Kidney (tissue), 14 donors: Measurements from ENCODE around the gene TSHZ2. TPM values are rescaled to one million over a fixed set of nuclear protein-coding genes. Genes with fewer than 3 reads are reported as not detected.
A peak's percentile ranks its signal among the peaks of the same experiment; 100 is the strongest.
"Not testable (repeated sequence)": the region's sequence is repeated elsewhere in the genome, so short reads cannot be mapped to it uniquely, and the experiment has no call there.

Experiments
- DNase-seq, 5 donors: peaks; one replicate each; pipeline ENCODE4 v3.0.0-alpha.2; 2013 to 2020
- FAIRE-seq: peaks from 2 replicates; lab custom pipeline; 2012; peaks lifted over from hg19 to GRCh38; lab: Jason Lieb, UNC
- H3K27ac ChIP-seq, 2 donors: one replicate each; pipeline ENCODE4 v1.7.0; 2013; ENCODE audit warnings: low read depth in 2 of 2, low read length in 2 of 2, inconsistent platforms in 1 of 2
- H3K27me3 ChIP-seq: one replicate; pipeline ENCODE4 v1.7.1; 2013; ENCODE audit warnings: low read length, inconsistent platforms; ENCODE audit not compliant: control insufficient read depth, insufficient read depth
- H3K36me3 ChIP-seq, 3 donors: one replicate each; pipeline versions ENCODE4 v1.7.0 to v1.7.1; 2013; ENCODE audit warnings: low read length in 3 of 3, control low read depth in 1 of 3, inconsistent platforms in 1 of 3; ENCODE audit not compliant: insufficient read depth in 3 of 3, control insufficient read depth in 2 of 3
- H3K4me1 ChIP-seq, 3 donors: one replicate each; pipeline versions ENCODE4 v1.7.0 to v1.7.1; 2013; ENCODE audit warnings: low read length in 3 of 3, inconsistent platforms in 1 of 3, low read depth in 1 of 3; ENCODE audit not compliant: control insufficient read depth in 2 of 3, insufficient read depth in 2 of 3
- H3K4me3 ChIP-seq, 3 donors: one replicate each; pipeline versions ENCODE4 v1.7.0 to v1.8.1; 2013; ENCODE audit warnings: low read length in 3 of 3, control low read depth in 1 of 3, inconsistent platforms in 1 of 3
- H3K9ac ChIP-seq, 3 donors: one replicate each; pipeline versions ENCODE4 v1.7.0 to v1.7.1; 2013; ENCODE audit warnings: low read length in 3 of 3, control low read depth in 1 of 3, inconsistent platforms in 1 of 3
- H3K9me3 ChIP-seq, 3 donors: one replicate each; pipeline versions ENCODE4 v1.7.0 to v1.7.1; 2013; ENCODE audit warnings: low read length in 3 of 3, control low read depth in 1 of 3, inconsistent platforms in 1 of 3; ENCODE audit not compliant: control insufficient read depth in 2 of 3, insufficient read depth in 1 of 3
- intact Hi-C: fragments of 100-400 bp; cut with DNase I; formaldehyde crosslinking; loops from one replicate; pipeline ENCODE4 v1.11.1; 2022
- polyA plus RNA-seq: library from polyadenylated mRNA; stranded (reverse); fragments of 350-450 nt; fragmentation: Illumina TruSeq; extraction: RNeasy Lipid Tissue Mini Kit (QIAGEN cat#74804); gene quantifications from one replicate; pipeline ENCODE4 v1.2.3, GENCODE V29; 2014; ENCODE audit warnings: low read depth, low replicate concordance; ENCODE audit not compliant: insufficient read depth
- total RNA-seq: library from RNA; stranded (reverse); fragmentation: NEBNext Ultra II Directional; extraction: Animal tissue kit (Norgen Biotek cat#: 25700); gene quantifications from one replicate; pipeline ENCODE4 v1.2.1, GENCODE V29; 2021
- TF ChIP-seq, protein P1 (sequence below): IDR thresholded peaks from 3 replicates; pipeline ENCODE4 v1.5.1; 2012; ENCODE audit warnings: mild to moderate bottlenecking, moderate library complexity, borderline replicate concordance; ENCODE audit not compliant: insufficient read depth; ENCODE audit errors: extremely low read depth
- donor health status: control.
- donor health status: control.
- donor health status: control.
- donor health status: control.
- donor health status: control.
- donor health status: DM: yes; HTN: yes; CAD: no.
- donor health status: Normal renal cell carcinoma (clear cell type).

Gene TSHZ2
- total and polyA plus RNA-seq, 2 donors from 2014 or later = 0.86 to 15.5 TPM

DNA sequence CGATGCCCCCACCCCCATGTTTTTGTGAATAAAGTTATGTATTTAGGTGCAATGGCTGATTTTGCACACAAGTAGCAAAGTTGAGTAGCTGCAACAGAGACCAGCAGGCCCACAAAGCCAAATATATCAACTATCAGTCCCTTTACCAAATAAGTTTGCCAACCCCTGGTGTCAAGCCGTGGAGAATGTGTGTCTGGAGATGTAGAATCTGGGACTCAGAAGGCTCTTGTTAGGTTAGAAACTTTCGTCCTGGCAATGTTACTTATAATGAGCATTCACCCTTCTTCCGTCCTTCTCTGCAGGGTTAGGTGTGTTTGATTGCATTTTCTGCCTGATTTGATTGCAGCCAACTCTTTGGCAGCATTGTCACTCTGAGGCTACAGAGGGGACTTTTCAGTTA lies 563.7 kb downstream of the TSHZ2 start:
- no peak for FAIRE-seq
- TF ChIP-seq, protein P1, sequence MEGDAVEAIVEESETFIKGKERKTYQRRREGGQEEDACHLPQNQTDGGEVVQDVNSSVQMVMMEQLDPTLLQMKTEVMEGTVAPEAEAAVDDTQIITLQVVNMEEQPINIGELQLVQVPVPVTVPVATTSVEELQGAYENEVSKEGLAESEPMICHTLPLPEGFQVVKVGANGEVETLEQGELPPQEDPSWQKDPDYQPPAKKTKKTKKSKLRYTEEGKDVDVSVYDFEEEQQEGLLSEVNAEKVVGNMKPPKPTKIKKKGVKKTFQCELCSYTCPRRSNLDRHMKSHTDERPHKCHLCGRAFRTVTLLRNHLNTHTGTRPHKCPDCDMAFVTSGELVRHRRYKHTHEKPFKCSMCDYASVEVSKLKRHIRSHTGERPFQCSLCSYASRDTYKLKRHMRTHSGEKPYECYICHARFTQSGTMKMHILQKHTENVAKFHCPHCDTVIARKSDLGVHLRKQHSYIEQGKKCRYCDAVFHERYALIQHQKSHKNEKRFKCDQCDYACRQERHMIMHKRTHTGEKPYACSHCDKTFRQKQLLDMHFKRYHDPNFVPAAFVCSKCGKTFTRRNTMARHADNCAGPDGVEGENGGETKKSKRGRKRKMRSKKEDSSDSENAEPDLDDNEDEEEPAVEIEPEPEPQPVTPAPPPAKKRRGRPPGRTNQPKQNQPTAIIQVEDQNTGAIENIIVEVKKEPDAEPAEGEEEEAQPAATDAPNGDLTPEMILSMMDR = no peak
- Histone ChIP-seq H3K36me3 (no peaks in the 10 kb centered on the region), H3K9me3 (no peaks in the 10 kb centered on the region), H3K27ac (no peak overlapping the region), H3K27me3 (no peaks in the 10 kb centered on the region), H3K9ac (no peak overlapping the region), H3K4me1 (no peaks in the 10 kb centered on the region), H3K4me3 (no peak overlapping the region)
- no peak for DNase-seq
- intact Hi-C loops = no loop called here

DNA sequence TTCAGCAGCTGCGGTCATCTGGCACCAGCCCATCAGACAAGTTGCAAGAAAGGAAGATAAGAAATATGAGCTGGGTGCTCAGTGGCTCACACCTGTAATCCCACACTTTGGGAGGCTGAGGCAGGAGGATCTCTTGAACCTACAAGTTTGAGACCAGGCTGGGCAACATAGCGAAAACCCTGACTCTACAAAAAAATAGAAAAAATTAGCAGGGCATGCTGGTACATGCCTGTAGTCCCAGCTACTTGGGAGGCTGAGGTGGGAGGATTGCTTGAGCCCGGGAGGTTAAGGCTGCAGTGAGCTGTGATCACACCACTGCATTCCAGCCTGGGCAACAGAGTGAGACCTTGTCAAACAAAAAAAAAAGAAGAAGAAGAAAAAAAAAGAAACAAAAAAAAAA lies 564.2 kb downstream of the TSHZ2 start:
- H3K9ac ChIP-seq, H3K9me3 ChIP-seq, H3K27me3 ChIP-seq, intact Hi-C loops, H3K4me1 ChIP-seq, DNase-seq, H3K4me3 ChIP-seq, H3K36me3 ChIP-seq, H3K27ac ChIP-seq, FAIRE-seq: not testable (repeated sequence)

DNA sequence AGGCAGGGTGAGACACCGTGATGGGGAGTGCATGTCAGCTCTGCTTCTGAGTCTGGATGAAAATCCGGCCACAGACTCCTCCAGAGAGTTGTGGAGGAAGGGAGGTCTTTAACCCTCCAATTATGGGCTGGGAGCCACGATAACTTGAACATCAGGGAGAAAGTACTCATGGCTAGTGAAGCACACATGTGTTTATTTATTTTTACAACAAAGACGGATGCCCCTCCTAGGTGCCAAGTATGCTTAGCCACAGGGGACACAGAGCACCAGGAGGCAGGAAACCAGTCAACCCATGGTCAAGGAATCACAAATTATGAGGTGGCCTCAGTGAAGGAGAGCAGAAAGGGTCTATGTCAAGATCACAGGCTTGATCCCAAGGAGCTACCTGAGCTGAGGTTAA lies 567.4 kb downstream of the TSHZ2 start:
- H3K9me3 ChIP-seq = no peaks in the 10 kb centered on the region
- intact Hi-C loops = no loop called here
- H3K36me3 ChIP-seq = no peaks in the 10 kb centered on the region
- H3K27me3 ChIP-seq = no peaks in the 10 kb centered on the region
- H3K9ac ChIP-seq = no peak overlapping the region
- DNase-seq (peak in 2 of 5 donors; percentile 17 to 28), FAIRE-seq (no peak)
- H3K4me1 ChIP-seq = no peaks in the 10 kb centered on the region
- TF ChIP-seq, protein P1 = no peak
- no peak overlapping the region for H3K4me3 ChIP-seq
- no peak overlapping the region for H3K27ac ChIP-seq
